Coronary artery (tissue), 2 donors: Measurements from ENCODE around the gene REXO1.
A peak's percentile ranks its signal among the peaks of the same experiment; 100 is the strongest.
"Not testable (repeated sequence)": the region's sequence is repeated elsewhere in the genome, so short reads cannot be mapped to it uniquely, and the experiment has no call there.

Experiments used
- DNase-seq: peaks from one replicate; pipeline ENCODE4 v3.0.0-alpha.2; 2017; ENCODE audit warnings: low spot score
- H3K27ac ChIP-seq, 2 donors: fragments of 200-600 bp; sonication (generic); one replicate each; pipeline ENCODE4 v1.5.1; 2016 to 2019
- H3K4me3 ChIP-seq: fragments of 200-600 bp; sonication (generic); 2 replicates; pipeline ENCODE4 v1.5.1; 2016; ENCODE audit warnings: mild to moderate bottlenecking, moderate library complexity
- TF ChIP-seq, protein P1 (sequence below): fragments of 200-600 bp; sonication (generic); IDR thresholded peaks from one replicate; pipeline ENCODE4 v1.5.1; 2019; ENCODE audit warnings: antibody characterized with exemption

REXO1 gene, protein sequence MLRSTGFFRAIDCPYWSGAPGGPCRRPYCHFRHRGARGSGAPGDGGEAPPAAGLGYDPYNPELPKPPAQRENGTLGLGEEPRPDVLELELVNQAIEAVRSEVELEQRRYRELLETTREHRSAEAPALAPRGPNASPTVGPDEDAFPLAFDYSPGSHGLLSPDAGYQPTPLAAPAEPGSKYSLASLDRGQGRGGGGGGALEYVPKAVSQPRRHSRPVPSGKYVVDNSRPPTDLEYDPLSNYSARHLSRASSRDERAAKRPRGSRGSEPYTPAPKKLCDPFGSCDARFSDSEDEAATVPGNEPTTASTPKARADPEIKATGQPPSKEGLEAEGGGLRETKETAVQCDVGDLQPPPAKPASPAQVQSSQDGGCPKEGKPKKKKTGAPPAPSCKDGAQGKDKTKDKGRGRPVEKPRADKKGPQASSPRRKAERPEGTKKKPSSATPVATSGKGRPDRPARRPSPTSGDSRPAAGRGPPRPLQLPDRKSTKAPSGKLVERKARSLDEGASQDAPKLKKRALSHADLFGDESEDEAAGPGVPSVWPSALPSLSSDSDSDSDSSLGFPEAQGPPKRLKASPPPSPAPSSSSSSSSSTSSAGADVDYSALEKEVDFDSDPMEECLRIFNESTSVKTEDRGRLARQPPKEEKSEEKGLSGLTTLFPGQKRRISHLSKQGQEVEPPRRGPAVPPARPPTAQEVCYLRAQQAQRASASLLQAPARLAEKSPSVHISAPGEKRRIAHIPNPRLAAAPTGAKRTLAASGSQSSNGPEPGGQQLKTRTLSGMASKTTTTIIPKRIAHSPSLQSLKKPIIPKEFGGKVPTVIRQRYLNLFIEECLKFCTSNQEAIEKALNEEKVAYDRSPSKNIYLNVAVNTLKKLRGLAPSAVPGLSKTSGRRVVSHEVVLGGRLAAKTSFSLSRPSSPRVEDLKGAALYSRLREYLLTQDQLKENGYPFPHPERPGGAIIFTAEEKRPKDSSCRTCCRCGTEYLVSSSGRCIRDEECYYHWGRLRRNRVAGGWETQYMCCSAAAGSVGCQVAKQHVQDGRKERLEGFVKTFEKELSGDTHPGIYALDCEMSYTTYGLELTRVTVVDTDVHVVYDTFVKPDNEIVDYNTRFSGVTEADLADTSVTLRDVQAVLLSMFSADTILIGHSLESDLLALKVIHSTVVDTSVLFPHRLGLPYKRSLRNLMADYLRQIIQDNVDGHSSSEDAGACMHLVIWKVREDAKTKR

DNA sequence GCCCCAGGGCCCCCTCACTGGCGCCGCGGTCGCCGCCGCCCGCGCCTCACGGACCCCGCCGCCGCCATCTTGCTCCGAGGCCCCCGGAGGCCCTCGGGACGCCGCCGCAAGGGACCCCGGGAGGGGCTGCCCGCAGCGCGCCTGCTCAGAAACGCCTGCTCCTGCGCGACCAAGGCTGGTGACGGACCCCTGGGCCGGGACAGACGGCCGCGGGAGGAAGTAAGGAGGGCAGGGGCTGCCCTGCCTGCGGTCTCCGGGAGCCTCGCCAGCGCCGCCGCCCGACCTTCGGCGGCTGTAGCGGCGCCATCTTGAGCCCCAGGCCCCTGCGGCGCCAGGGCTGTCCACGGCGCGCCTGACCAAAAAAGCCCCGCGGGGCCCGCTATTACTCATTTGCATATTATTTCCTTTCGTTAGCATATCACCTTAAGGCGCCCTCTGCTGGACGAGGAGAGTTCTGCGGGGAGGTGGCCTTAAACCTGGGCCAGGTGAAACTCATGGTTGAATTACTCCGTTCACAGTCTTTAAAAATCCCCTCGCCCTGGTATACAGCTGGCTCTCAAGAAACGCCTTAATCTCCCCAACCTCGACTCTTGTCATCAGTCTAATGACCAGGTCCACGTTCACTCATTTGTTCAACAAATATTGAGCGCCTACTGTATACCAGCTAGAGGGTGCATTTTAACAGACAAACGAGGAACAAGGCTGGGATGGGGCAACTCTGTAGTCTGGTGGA lies at the start of gene REXO1:
REXO1 (minus strand) TSS at position 85 of the 733 bp plus-strand sequence. CDS start 125 bp downstream, outside the sequence.
- peak; percentile 94 for DNase-seq
- peak within 1 kb of the TSS; percentile 98 for H3K4me3 ChIP-seq
- peak within 1 kb of the TSS; percentile 96 to 98 for H3K27ac ChIP-seq
- TF ChIP-seq, protein P1, sequence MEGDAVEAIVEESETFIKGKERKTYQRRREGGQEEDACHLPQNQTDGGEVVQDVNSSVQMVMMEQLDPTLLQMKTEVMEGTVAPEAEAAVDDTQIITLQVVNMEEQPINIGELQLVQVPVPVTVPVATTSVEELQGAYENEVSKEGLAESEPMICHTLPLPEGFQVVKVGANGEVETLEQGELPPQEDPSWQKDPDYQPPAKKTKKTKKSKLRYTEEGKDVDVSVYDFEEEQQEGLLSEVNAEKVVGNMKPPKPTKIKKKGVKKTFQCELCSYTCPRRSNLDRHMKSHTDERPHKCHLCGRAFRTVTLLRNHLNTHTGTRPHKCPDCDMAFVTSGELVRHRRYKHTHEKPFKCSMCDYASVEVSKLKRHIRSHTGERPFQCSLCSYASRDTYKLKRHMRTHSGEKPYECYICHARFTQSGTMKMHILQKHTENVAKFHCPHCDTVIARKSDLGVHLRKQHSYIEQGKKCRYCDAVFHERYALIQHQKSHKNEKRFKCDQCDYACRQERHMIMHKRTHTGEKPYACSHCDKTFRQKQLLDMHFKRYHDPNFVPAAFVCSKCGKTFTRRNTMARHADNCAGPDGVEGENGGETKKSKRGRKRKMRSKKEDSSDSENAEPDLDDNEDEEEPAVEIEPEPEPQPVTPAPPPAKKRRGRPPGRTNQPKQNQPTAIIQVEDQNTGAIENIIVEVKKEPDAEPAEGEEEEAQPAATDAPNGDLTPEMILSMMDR, result peak; percentile 91

DNA sequence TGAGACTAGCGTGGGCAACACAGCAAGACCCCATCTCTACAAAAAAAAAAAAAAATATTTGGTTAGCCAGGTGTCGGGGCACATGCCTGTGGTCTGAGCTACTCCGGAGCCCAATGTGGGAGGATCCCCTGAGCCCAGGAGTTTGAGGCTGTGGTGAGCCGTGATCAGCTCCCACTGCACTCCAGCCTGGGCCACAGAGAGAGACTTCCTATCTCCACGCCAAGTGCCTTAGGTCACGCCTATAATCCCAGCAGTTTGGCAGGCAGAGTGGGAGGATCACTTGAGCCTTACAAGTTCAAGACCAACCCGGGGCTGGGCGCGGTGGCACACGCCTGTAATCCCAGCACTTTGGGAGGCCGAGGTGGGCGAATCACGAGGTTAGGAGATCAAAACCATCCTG lies 48.2 kb upstream of the REXO1 start:
- DNase-seq, result no peak
- H3K27ac ChIP-seq, result no peak overlapping the region
- no peak overlapping the region for H3K4me3 ChIP-seq

DNA sequence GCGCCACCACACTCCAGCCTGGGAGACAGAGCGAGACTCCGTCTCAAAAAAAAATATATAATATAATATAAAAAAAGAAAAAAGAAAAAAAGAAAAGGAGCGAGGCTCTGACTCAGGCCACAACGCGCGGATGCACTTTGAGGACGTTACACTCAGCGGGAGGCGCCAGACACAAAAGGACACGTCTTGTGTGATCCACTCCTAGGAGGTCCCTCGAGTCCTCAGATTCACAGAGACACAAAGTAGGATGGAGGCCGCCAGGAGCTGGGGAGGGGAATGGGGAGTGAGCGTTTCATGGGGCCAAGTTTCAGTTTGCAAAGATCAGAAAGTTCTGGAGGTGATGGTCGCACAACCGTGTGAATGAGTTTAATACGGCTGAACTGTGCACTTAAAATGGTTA lies 45.5 kb upstream of the REXO1 start:
- TF ChIP-seq, protein P1, result no peak
- no peak overlapping the region for H3K4me3 ChIP-seq
- no peak overlapping the region for H3K27ac ChIP-seq
- DNase-seq, result peak; percentile 63

More for the DNA sequence above, 48.2 kb upstream of the REXO1 start:
- TF ChIP-seq, protein P1, result no peak

DNA sequence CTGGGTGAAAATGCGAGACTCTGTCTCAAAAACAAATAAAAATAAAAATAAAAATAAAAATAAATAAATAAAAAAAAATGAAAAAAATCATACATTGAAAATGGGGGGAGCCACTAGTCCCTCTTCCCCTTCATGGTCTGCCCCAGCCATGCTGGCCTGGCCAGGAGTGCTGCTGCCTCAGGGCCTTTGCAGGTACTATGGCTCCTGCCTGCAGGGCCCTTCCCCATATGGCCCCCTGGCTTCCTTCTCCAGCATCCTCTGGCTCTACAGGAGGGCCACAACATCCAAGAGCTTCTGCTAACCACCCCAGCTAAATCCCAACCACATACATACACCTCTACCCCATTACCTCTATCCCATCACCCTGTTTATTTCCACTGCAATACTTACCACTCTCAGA lies 41.6 kb upstream of the REXO1 start:
- H3K27ac ChIP-seq, result no peak overlapping the region
- TF ChIP-seq, protein P1, result no peak

DNA sequence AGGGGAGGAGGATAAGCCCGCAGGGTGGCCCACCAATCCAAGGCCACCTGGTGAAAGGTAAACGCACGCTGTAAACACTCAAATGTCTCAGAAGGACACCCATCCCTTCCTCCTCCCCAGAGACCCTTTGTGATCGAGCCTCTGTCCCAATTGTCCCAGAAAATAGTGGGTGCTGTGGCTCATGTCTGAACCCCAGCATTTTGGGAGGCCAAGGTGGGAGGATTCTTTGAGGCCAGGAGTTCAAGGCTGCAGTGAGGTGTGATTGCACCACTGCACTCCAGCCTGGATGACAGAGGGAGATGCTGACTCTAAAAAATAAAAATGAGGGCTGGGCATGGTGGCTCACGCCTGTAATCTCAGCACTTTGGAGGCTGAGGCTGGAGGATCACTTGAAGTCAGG lies 40.1 kb upstream of the REXO1 start:
- Histone ChIP-seq H3K4me3 (no peak overlapping the region), H3K27ac (no peak overlapping the region)
- TF ChIP-seq, protein P1, result no peak
- DNase-seq, result no peak

More for the DNA sequence above, 41.6 kb upstream of the REXO1 start:
- no peak overlapping the region for H3K4me3 ChIP-seq
- DNase-seq, result no peak

DNA sequence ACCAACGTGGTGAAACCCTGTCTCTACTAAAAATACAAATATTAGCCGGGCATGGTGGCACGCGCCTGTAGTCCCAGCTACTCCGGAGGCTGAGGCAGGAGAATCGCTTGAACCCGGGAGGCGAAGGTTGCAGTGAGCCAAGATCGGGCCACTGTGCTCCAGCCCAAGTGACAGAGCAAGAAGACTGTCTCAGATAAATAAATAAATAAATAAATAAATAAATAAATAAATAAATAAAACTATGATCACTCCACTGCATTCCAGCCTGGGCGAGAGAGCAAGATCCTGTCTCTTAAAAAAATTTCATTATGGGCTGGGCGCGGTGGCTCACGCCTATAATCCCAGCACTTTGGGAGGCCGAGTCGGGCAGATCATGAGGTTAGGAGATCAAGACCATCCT lies 38.1 kb upstream of the REXO1 start:
- H3K27ac ChIP-seq, result not testable (repeated sequence)

DNA sequence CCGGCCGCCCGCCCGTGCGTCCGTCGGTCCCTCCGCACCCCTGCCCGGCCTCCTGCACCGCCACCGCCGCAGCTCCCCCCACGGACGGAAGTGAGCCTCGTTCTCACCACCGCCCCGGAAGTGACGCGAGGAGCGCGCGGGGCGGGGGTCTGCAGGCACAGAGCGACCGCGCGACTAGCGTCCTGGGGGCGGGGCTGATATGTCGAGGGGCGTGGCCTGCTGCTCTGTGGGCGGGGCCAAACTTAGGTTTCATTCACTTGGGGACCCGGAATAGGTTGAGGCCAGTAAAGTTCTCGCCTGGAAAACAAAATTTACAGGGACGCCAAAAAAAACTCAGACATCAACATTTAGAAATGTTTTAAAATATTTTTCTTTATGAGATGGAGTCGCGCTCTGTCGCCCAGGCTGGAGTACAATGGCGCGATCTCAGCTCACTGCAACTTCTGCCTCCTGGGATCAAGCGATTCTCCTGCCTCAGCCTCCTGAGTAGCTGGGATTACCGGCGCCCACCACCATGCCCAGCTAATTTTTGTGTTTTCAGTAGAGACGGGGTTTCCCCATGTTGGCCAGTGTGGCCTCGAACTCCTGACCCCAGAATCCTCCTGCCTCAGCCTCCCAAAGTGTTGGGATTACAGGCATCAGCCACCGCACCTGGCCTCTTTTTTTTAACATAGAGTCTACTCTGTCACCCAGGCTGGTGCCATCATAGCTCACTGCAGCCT lies 37.3 kb upstream of the REXO1 start, which contains the start of gene ABHD17A:
ABHD17A (minus strand) TSS at position 99 of the 722 bp plus-strand sequence. CDS start 3,930 bp downstream, outside the sequence.
- DNase-seq, result peak; percentile 95
- Histone ChIP-seq H3K4me3 (peak within 1 kb of the TSS; percentile 88), H3K27ac (peak within 1 kb of the TSS; percentile 73 to 90)

More for the DNA sequence above, 38.1 kb upstream of the REXO1 start:
- DNase-seq, H3K4me3 ChIP-seq: not testable (repeated sequence)
